ENCODE measurements around the gene FBXO47. TPM values are rescaled to one million over a fixed set of nuclear protein-coding genes. Genes with fewer than 3 reads are reported as not detected.

The FBXO47 gene
- total and polyA plus RNA-seq, 2 donors (not counting 1 experiment from before 2014, with no cell fraction given), result not detected

DNA sequence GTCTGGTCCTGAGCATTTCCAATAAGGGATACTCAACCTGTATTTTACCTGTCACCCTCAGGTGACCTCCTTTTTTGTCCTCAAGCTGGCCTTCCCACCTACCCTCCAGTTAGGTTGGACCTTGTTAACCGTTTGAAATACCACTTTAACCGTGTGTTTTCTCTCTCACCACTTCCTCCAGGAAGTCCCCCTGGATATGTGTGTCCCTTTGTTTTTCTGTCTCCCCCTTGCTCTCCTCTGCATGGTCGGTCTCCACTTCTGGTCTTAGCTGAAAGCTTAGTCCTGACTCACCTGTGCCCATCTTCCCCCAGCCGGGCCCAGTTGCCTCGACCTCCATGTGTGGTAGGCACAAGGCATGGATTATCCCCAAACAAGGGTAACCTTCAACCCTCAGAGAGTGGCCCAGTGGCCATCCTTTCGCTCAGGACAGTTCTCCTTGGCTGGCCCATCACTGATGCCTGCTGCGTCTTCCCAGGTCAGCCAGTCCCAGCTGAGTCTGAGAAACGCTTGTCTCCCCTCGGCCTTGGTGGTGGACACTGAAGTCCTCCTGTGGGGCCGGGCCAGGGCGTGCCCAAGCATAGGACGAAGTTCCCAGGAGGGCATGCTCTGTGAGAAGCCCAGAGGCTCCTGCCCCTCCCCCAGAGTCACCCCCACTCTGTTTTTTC lies 77.3 kb downstream of the FBXO47 start:
- Histone ChIP-seq H3K9ac (ENCODE audit: low read length) (no peak overlapping the region), H3K27ac (ENCODE audit: low read length in 2 of 2) (peak overlapping the region in 1 of 2 donors; percentile 62), H4K20me1 (ENCODE audit: control insufficient read depth, insufficient read depth, low read length, poor library complexity, severe bottlenecking) (peaks cover 91% of the 10 kb centered on the region), H3K27me3 (replicated peaks in 1 of 4; ENCODE audit: control extremely low read depth in 1 of 4, control insufficient read depth in 3 of 4, insufficient read depth in 4 of 4, low read length in 3 of 4) (no peaks in the 10 kb centered on the region), H3K4me2 (replicated peaks; ENCODE audit: low read depth, low read length, poor library complexity, severe bottlenecking) (no peak overlapping the region), H2AFZ (ENCODE audit: insufficient read depth, low read depth, low read length, poor library complexity, severe bottlenecking) (no peak overlapping the region), H3K4me1 (ENCODE audit: control insufficient read depth in 2 of 2, insufficient read depth in 2 of 2, low read length in 2 of 2) (peaks cover 19 to 51% of the 10 kb centered on the region in 2 donors), H3K79me2 (ENCODE audit: control insufficient read depth, insufficient read depth, low read length) (peaks cover 98% of the 10 kb centered on the region), H3K36me3 (replicated peaks in 1 of 2; ENCODE audit: control extremely low read depth in 1 of 2, control insufficient read depth in 1 of 2, extremely low read depth in 1 of 2, insufficient read depth in 2 of 2, low read length in 1 of 2) (peaks cover 0 to 77% of the 10 kb centered on the region in 2 experiments), H3K9me3 (ENCODE audit: control extremely low read depth in 1 of 3, control insufficient read depth in 2 of 3, insufficient read depth in 1 of 3, low read length in 2 of 3) (no peaks in the 10 kb centered on the region), H3K4me3 (ENCODE audit: control extremely low read depth in 1 of 5, extremely low read depth in 1 of 5, insufficient read depth in 1 of 5, low read depth in 2 of 5, low read length in 4 of 5) (no peak overlapping the region)
- no peak for TF ChIP-seq EZH2 (IDR thresholded peaks at IDR 0.05; ENCODE audit: borderline replicate concordance, insufficient read depth, low read depth, low read length, poor library complexity, severe bottlenecking)
- TF ChIP-seq, protein P1, sequence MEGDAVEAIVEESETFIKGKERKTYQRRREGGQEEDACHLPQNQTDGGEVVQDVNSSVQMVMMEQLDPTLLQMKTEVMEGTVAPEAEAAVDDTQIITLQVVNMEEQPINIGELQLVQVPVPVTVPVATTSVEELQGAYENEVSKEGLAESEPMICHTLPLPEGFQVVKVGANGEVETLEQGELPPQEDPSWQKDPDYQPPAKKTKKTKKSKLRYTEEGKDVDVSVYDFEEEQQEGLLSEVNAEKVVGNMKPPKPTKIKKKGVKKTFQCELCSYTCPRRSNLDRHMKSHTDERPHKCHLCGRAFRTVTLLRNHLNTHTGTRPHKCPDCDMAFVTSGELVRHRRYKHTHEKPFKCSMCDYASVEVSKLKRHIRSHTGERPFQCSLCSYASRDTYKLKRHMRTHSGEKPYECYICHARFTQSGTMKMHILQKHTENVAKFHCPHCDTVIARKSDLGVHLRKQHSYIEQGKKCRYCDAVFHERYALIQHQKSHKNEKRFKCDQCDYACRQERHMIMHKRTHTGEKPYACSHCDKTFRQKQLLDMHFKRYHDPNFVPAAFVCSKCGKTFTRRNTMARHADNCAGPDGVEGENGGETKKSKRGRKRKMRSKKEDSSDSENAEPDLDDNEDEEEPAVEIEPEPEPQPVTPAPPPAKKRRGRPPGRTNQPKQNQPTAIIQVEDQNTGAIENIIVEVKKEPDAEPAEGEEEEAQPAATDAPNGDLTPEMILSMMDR (IDR thresholded peaks at IDR 0.05), result no peak
- Mint-ChIP-seq H3K27ac (no peak overlapping the region), H3K4me3 (no peak overlapping the region), H3K4me1 (peaks cover 33% of the 10 kb centered on the region), H3K27me3 (no peaks in the 10 kb centered on the region), H3K9me3 (ENCODE audit: insufficient read depth) (no peaks in the 10 kb centered on the region)
- 81% methylated on average over 8 of the region's 12 CpGs for WGBS (ENCODE audit: insufficient coverage)
- ChIA-PET POLR2A (no interaction called here), CTCF (no interaction called here)
- DNase-seq (no peak), ATAC-seq (ENCODE audit: low read depth) (no peak)
- intact Hi-C loops (cut with micrococcal nuclease), result no loop called here

DNA sequence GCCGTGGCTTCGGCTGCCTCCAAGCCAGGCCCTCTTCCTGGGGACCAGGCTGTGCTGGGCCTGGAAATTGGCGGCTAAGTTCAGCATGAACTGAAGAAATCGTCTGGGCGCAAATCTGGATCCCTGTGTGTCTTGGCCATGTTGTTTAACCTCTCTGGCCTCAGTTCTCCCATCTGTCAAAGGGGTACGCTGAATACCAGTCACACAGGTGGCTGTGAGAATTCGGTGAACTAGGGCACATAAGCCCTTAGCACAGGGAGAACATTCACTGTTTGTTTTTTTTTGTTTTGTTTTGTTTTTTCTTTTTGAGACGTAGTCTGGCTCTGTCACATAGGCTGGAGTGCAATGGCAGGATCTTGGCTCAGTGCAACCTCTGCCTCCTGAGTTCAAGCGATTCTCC lies 78.4 kb downstream of the FBXO47 start:
- Mint-ChIP-seq H3K4me1 (peaks cover 38% of the 10 kb centered on the region), H3K9me3 (ENCODE audit: insufficient read depth) (no peaks in the 10 kb centered on the region), H3K27ac (no peak overlapping the region), H3K4me3 (no peak overlapping the region), H3K27me3 (no peaks in the 10 kb centered on the region)
- TF ChIP-seq, protein P1 (IDR thresholded peaks at IDR 0.05), result no peak
- TF ChIP-seq EZH2 (IDR thresholded peaks at IDR 0.05; ENCODE audit: borderline replicate concordance, insufficient read depth, low read depth, low read length, poor library complexity, severe bottlenecking), result no peak
- DNase-seq (no peak), ATAC-seq (ENCODE audit: low read depth) (no peak)
- Histone ChIP-seq H3K4me1 (ENCODE audit: control insufficient read depth in 2 of 2, insufficient read depth in 2 of 2, low read length in 2 of 2) (peaks cover 23 to 61% of the 10 kb centered on the region in 2 donors), H2AFZ (ENCODE audit: insufficient read depth, low read depth, low read length, poor library complexity, severe bottlenecking) (no peak overlapping the region), H3K9ac (ENCODE audit: low read length) (no peak overlapping the region), H3K79me2 (ENCODE audit: control insufficient read depth, insufficient read depth, low read length) (peaks cover 98% of the 10 kb centered on the region), H3K27me3 (replicated peaks in 1 of 4; ENCODE audit: control extremely low read depth in 1 of 4, control insufficient read depth in 3 of 4, insufficient read depth in 4 of 4, low read length in 3 of 4) (no peaks in the 10 kb centered on the region), H3K36me3 (replicated peaks in 1 of 2; ENCODE audit: control extremely low read depth in 1 of 2, control insufficient read depth in 1 of 2, extremely low read depth in 1 of 2, insufficient read depth in 2 of 2, low read length in 1 of 2) (peaks cover 0 to 75% of the 10 kb centered on the region in 2 experiments), H3K9me3 (ENCODE audit: control extremely low read depth in 1 of 3, control insufficient read depth in 2 of 3, insufficient read depth in 1 of 3, low read length in 2 of 3) (no peaks in the 10 kb centered on the region), H4K20me1 (ENCODE audit: control insufficient read depth, insufficient read depth, low read length, poor library complexity, severe bottlenecking) (peaks cover 99% of the 10 kb centered on the region), H3K27ac (ENCODE audit: low read length in 2 of 2) (no peak overlapping the region), H3K4me2 (replicated peaks; ENCODE audit: low read depth, low read length, poor library complexity, severe bottlenecking) (no peak overlapping the region), H3K4me3 (ENCODE audit: control extremely low read depth in 1 of 5, extremely low read depth in 1 of 5, insufficient read depth in 1 of 5, low read depth in 2 of 5, low read length in 4 of 5) (no peak overlapping the region)
- ChIA-PET POLR2A (no interaction called here), CTCF (interaction anchor here (1.6 kb wide), 1 partner anchor 11 kb away, joined by 3 read pairs; no protein-coding TSS in a partner anchor)
- intact Hi-C loops (cut with micrococcal nuclease), result no loop called here
- 92% methylated on average over 8 of the region's 9 CpGs for WGBS (ENCODE audit: insufficient coverage)
